Upper lobe of right lung (tissue), 1 donor: Measurements from ENCODE around the gene LRSAM1. TPM values are rescaled to one million over a fixed set of nuclear protein-coding genes. Genes with fewer than 3 reads are reported as not detected.

ENCODE experiments used
- ATAC-seq: fragments of 200-7000 bp; cut with Tn5 transposase; one replicate; pipeline ENCODE4 v1.9.1; 2020; ENCODE audit warnings: mild to moderate bottlenecking, moderate library complexity
- DNase-seq: peaks from one replicate; pipeline ENCODE4 v3.0.0-alpha.2; 2020
- H3K27ac ChIP-seq: fragments of 200-600 bp; one replicate; pipeline ENCODE4 v1.8.0; 2022
- H3K27me3 ChIP-seq: fragments of 200-600 bp; one replicate; pipeline ENCODE4 v1.8.0; 2022; ENCODE audit warnings: mild to moderate bottlenecking
- H3K36me3 ChIP-seq: fragments of 200-600 bp; one replicate; pipeline ENCODE4 v1.8.0; 2022
- H3K4me1 ChIP-seq: fragments of 200-600 bp; one replicate; pipeline ENCODE4 v1.8.0; 2022
- H3K4me3 ChIP-seq: fragments of 200-600 bp; one replicate; pipeline ENCODE4 v1.8.0; 2022; ENCODE audit warnings: mild to moderate bottlenecking
- H3K9me3 ChIP-seq: fragments of 200-600 bp; one replicate; pipeline ENCODE4 v1.8.0; 2022
- intact Hi-C: fragments of 100-400 bp; cut with DNase I; formaldehyde crosslinking; loops from one replicate; pipeline ENCODE4 v1.11.0; 2022
- total RNA-seq: library from RNA; stranded (reverse); fragmentation: NEBNext Ultra II Directional; extraction: Animal tissue kit (Norgen Biotek cat#: 25700); gene quantifications from one replicate; pipeline ENCODE4 v1.2.1, GENCODE V29; 2021
- TF ChIP-seq, protein P1 (sequence below): fragments of 200-600 bp; IDR thresholded peaks from one replicate; pipeline ENCODE4 v1.8.0; 2022; ENCODE audit warnings: antibody characterized with exemption
- donor health status: DM: no; HTN: yes; CAD: no; lungs with severe emphysema.

The LRSAM1 gene
- total RNA-seq, 1 donor from 2014 or later: 18.8 TPM

- DNase-seq: no peak
These were observed 79.1 kb downstream of the LRSAM1 start for GRCh38 chr9:127530206-127530941.

DNA sequence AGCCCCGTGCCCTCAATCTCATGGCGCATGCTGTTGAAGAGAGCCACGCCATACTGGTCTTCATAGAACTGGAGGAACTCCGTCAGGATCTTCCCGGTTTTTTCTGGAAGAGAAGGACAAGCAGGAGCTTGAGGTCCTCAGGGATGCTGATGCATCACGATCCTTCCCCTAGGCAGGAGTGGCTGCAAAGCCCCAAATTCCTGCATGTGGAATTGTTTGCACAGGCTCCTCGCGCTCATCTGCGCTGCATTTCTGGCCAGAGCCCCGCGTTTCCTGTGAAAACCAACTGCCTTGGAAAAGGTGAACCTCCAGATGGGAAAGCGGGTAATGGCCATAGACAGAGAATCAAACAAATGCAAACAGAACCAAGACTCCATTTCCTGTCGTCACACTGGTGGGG, 80.4 kb downstream of the LRSAM1 start:
- Histone ChIP-seq H3K27ac (no peak overlapping the region), H3K9me3 (no peaks in the 10 kb centered on the region), H3K4me1 (peaks cover 39% of the 10 kb centered on the region), H3K27me3 (no peaks in the 10 kb centered on the region), H3K36me3 (peaks cover 40% of the 10 kb centered on the region), H3K4me3 (no peak overlapping the region)
- intact Hi-C loops: no loop called here
- TF ChIP-seq, protein P1, sequence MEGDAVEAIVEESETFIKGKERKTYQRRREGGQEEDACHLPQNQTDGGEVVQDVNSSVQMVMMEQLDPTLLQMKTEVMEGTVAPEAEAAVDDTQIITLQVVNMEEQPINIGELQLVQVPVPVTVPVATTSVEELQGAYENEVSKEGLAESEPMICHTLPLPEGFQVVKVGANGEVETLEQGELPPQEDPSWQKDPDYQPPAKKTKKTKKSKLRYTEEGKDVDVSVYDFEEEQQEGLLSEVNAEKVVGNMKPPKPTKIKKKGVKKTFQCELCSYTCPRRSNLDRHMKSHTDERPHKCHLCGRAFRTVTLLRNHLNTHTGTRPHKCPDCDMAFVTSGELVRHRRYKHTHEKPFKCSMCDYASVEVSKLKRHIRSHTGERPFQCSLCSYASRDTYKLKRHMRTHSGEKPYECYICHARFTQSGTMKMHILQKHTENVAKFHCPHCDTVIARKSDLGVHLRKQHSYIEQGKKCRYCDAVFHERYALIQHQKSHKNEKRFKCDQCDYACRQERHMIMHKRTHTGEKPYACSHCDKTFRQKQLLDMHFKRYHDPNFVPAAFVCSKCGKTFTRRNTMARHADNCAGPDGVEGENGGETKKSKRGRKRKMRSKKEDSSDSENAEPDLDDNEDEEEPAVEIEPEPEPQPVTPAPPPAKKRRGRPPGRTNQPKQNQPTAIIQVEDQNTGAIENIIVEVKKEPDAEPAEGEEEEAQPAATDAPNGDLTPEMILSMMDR: no peak
- no peak for DNase-seq
- ATAC-seq: no peak

More at GRCh38 chr9:127530206-127530941, 79.1 kb downstream of the LRSAM1 start:
- Histone ChIP-seq H3K4me1 (peaks cover 34% of the 10 kb centered on the region), H3K36me3 (peaks cover 53% of the 10 kb centered on the region), H3K9me3 (no peaks in the 10 kb centered on the region), H3K27ac (peak overlapping the region; percentile 17), H3K27me3 (no peaks in the 10 kb centered on the region), H3K4me3 (no peak overlapping the region)
- intact Hi-C loops: no loop called here
- ATAC-seq: no peak
- TF ChIP-seq, protein P1: no peak

GRCh38 chr9:127534250-127534906, 83.1 kb downstream of the LRSAM1 start:
- intact Hi-C loops: no loop called here
- TF ChIP-seq, protein P1: no peak
- Histone ChIP-seq H3K9me3 (no peaks in the 10 kb centered on the region), H3K36me3 (peaks cover 28% of the 10 kb centered on the region), H3K27me3 (no peaks in the 10 kb centered on the region), H3K27ac (peak overlapping the region; percentile 45), H3K4me3 (no peak overlapping the region), H3K4me1 (peaks cover 50% of the 10 kb centered on the region)
- DNase-seq (no peak), ATAC-seq (no peak)

DNA sequence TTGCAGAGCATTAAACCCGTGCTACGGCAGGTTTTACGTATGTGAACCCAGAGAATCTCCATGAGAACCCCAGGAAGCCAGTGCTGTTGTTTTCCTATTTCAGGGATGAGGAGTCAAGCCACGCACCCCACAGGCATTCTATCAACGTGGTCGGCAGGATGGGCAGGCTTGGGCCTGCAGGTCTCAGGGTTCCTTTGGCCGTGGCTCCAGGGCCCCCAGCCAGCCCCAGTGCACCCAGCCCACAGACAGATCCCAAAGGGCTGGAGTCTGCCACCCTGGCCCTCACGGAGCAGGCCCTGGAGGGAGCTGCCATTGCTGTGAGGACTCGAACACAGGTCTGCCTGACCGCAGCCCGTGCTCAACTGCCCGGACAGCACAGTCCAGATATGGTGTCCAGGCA, 83.6 kb downstream of the LRSAM1 start:
- H3K36me3 ChIP-seq: peaks cover 25% of the 10 kb centered on the region
- ATAC-seq: no peak
- no peaks in the 10 kb centered on the region for H3K9me3 ChIP-seq
- intact Hi-C loops: no loop called here
- no peak for DNase-seq
- TF ChIP-seq, protein P1: no peak
- H3K4me1 ChIP-seq: peaks cover 55% of the 10 kb centered on the region
- peak overlapping the region; percentile 45 for H3K27ac ChIP-seq
- H3K4me3 ChIP-seq: no peak overlapping the region
- H3K27me3 ChIP-seq: no peaks in the 10 kb centered on the region

GRCh38 chr9:127535396-127535795, 84.1 kb downstream of the LRSAM1 start:
- Histone ChIP-seq H3K4me3 (no peak overlapping the region), H3K27me3 (no peaks in the 10 kb centered on the region), H3K4me1 (peaks cover 56% of the 10 kb centered on the region), H3K36me3 (peaks cover 21% of the 10 kb centered on the region), H3K9me3 (no peaks in the 10 kb centered on the region), H3K27ac (peak overlapping the region; percentile 45)
- intact Hi-C loops: no loop called here
- ATAC-seq (no peak), DNase-seq (no peak)
- TF ChIP-seq, protein P1: no peak
